Endothelial cell of umbilical vein (primary cell): ENCODE results near the gene C16orf90. TPM values are rescaled to one million over a fixed set of nuclear protein-coding genes. Genes with fewer than 3 reads are reported as not detected.

ENCODE experiments used
- BruUV-seq: library from RNA; stranded (reverse); fragments of 400-500 nt; replicated peaks from 2 replicates; lab custom pipeline; 2021; lab: Mats Ljungman, UMichigan
- CTCF ChIA-PET: fragments of 300-600, 350-600 bp; sonication (Branson Sonifier 250); formaldehyde crosslinking; loops from one replicate; lab custom pipeline; 2021; ENCODE audit warnings: antibody characterized with exemption, inconsistent platforms; lab: Charles Lee
- POLR2A ChIA-PET: fragments of 300-600, 350-600 bp; sonication (Branson Sonifier 250); formaldehyde crosslinking; loops from one replicate; lab custom pipeline; 2021; ENCODE audit warnings: antibody characterized with exemption, inconsistent platforms; lab: Charles Lee
- DNase-seq: peaks from one replicate; pipeline ENCODE4 v3.0.0-alpha.2; 2011; ENCODE audit warnings: low read depth, low spot score
- FAIRE-seq: peaks from 2 replicates; lab custom pipeline; 2011; peaks lifted over from hg19 to GRCh38; lab: Jason Lieb, UNC
- H2AFZ ChIP-seq: 2 replicates; pipeline ENCODE4 v1.6.0; 2012; ENCODE audit warnings: low read depth, low read length, control low read depth, inconsistent platforms
- H3K27ac ChIP-seq: 2 replicates; pipeline ENCODE4 v1.5.1; 2011; ENCODE audit warnings: low read depth, mild to moderate bottlenecking, control low read depth, low read length, moderate library complexity; ENCODE audit not compliant: insufficient read depth
- H3K27me3 ChIP-seq, 2 experiments: 2 replicates each; pipeline versions ENCODE4 v1.6.0 to v1.6.1; 2011; ENCODE audit warnings: low read length in 2 of 2, mixed read lengths in 1 of 2; ENCODE audit not compliant: control insufficient read depth in 2 of 2, insufficient read depth in 2 of 2
- H3K36me3 ChIP-seq, 2 experiments: 2 replicates in 1 of 2; 3 replicates in 1 of 2; pipeline ENCODE4 v1.5.1; 2011; ENCODE audit warnings: low read length in 2 of 2, mild to moderate bottlenecking in 1 of 2, moderate library complexity in 1 of 2; ENCODE audit not compliant: control insufficient read depth in 2 of 2, insufficient read depth in 2 of 2; ENCODE audit errors: extremely low read depth in 1 of 2
- H3K4me1 ChIP-seq: 3 replicates; pipeline ENCODE4 v1.5.1; 2011; ENCODE audit warnings: mild to moderate bottlenecking, low read length; ENCODE audit not compliant: control insufficient read depth, insufficient read depth; ENCODE audit errors: extremely low read depth
- H3K4me2 ChIP-seq: 2 replicates; pipeline ENCODE4 v1.6.1; 2011; ENCODE audit warnings: low read length, control low read depth, mixed read lengths; ENCODE audit not compliant: insufficient read depth
- H3K4me3 ChIP-seq, 3 experiments: fragments of 200-600 bp in 1 of 3; sonication (generic), shearing (Covaris generic) in 1 of 3; replicated peaks in 1 of 3; 2 replicates each; pipeline ENCODE4 v1.5.1; 2011 to 2016; ENCODE audit warnings: control low read depth in 3 of 3, low read length in 3 of 3, mild to moderate bottlenecking in 2 of 3, inconsistent platforms in 1 of 3, low read depth in 1 of 3, moderate library complexity in 1 of 3; ENCODE audit not compliant: insufficient read depth in 1 of 3
- H3K79me2 ChIP-seq: 2 replicates; pipeline ENCODE4 v1.6.0; 2012; ENCODE audit warnings: low read length, inconsistent platforms; ENCODE audit not compliant: control insufficient read depth, insufficient read depth
- H3K9ac ChIP-seq: replicated peaks from 2 replicates; pipeline ENCODE3; 2011; ENCODE audit warnings: low read length, control low read depth; ENCODE audit not compliant: insufficient read depth; ENCODE audit errors: extremely low read depth
- H3K9me1 ChIP-seq: replicated peaks from 3 replicates; pipeline ENCODE4 v1.6.0; 2011; ENCODE audit warnings: mild to moderate bottlenecking, low read length; ENCODE audit not compliant: control insufficient read depth, insufficient read depth; ENCODE audit errors: extremely low read depth
- H3K9me3 ChIP-seq: replicated peaks from 2 replicates; pipeline ENCODE4 v1.5.1; 2012; ENCODE audit warnings: low read length, inconsistent platforms; ENCODE audit not compliant: control insufficient read depth, insufficient read depth
- H4K20me1 ChIP-seq: replicated peaks from 2 replicates; pipeline ENCODE3; 2011; ENCODE audit warnings: mild to moderate bottlenecking, low read length; ENCODE audit not compliant: control insufficient read depth, insufficient read depth; ENCODE audit errors: extremely low read depth
- CTCF ChIP-seq, 2 donors: IDR thresholded peaks; 1 replicate in 1 of 2; 2 replicates in 1 of 2; pipeline ENCODE4 v1.5.1; 2011; ENCODE audit warnings: low read length in 2 of 2, mild to moderate bottlenecking in 2 of 2, moderate library complexity in 2 of 2, control low read depth in 1 of 2, inconsistent platforms in 1 of 2, low read depth in 1 of 2; ENCODE audit not compliant: insufficient read depth in 1 of 2; ENCODE audit errors: extremely low read depth in 1 of 2
- EZH2 ChIP-seq: IDR thresholded peaks from 2 replicates; pipeline ENCODE4 v1.6.1; 2012; ENCODE audit warnings: borderline replicate concordance, low read depth, mild to moderate bottlenecking, moderate library complexity, low read length, inconsistent platforms; ENCODE audit not compliant: severe bottlenecking
- FOS ChIP-seq: IDR thresholded peaks from 2 replicates; pipeline ENCODE4 v1.6.1; 2011; ENCODE audit warnings: mild to moderate bottlenecking, low read length, moderate library complexity, borderline replicate concordance; ENCODE audit not compliant: insufficient read depth
- GATA2 ChIP-seq: IDR thresholded peaks from 2 replicates; pipeline ENCODE4 v1.7.0; 2011; ENCODE audit warnings: low read depth, mild to moderate bottlenecking, moderate library complexity, mixed read lengths, low read length; ENCODE audit not compliant: insufficient read length, insufficient read depth
- JUN ChIP-seq: IDR thresholded peaks from 2 replicates; pipeline ENCODE4 v1.6.1; 2011; ENCODE audit warnings: borderline replicate concordance, low read depth; ENCODE audit not compliant: insufficient read length, insufficient read depth
- MAX ChIP-seq: IDR thresholded peaks from 2 replicates; pipeline ENCODE4 v1.6.1; 2011; ENCODE audit not compliant: insufficient read depth, insufficient read length
- MYC ChIP-seq: IDR thresholded peaks from one replicate; pipeline ENCODE4 v1.6.1; 2011; ENCODE audit warnings: mild to moderate bottlenecking, low read depth, low read length
- POLR2A ChIP-seq: IDR thresholded peaks from 2 replicates; pipeline ENCODE4 v1.6.1; 2012; ENCODE audit warnings: low read depth, mild to moderate bottlenecking, control low read depth, low read length
- POLR2AphosphoS5 ChIP-seq: IDR thresholded peaks from 2 replicates; pipeline ENCODE4 v1.6.1; 2012; ENCODE audit warnings: low read depth, mild to moderate bottlenecking, control low read depth, low read length, moderate library complexity; ENCODE audit not compliant: insufficient read depth
- dilution Hi-C: fragments of 300-500 bp; cut with MboI; formaldehyde crosslinking; loops from one replicate; pipeline ENCODE4 v1.15.0; 2019; ENCODE audit warnings: low sequenced_read_pairs; ENCODE audit not compliant: extremely low pct_ligation_motif_present
- intact Hi-C: fragments of 100-400 bp; cut with micrococcal nuclease; formaldehyde crosslinking; loops from one replicate; pipeline ENCODE4 v1.10.0; 2022
- polyA plus RNA-seq, 4 experiments: library from polyadenylated mRNA; depleted of rRNA in 3 of 4; stranded (reverse) in 3 of 4; unstranded in 1 of 4; fragments of >200 nt; gene quantifications; 2 replicates each; pipeline versions ENCODE4 v1.2.1 to v1.2.3, GENCODE V29; 2011 to 2012; ENCODE audit warnings: missing spikeins in 1 of 4
- total RNA-seq: library from RNA; stranded (reverse); gene quantifications from 2 replicates; pipeline ENCODE4 v1.2.3, GENCODE V29; 2021

C16orf90 gene
- total and polyA plus RNA-seq, 2 donors (not counting 3 experiments of a cell fraction or from before 2014, with no cell fraction given) = not detected

- Histone ChIP-seq H3K36me3 (peaks cover 0 to 43% of the 10 kb centered on the region in 2 experiments), H3K4me3 (no peak overlapping the region), H3K9me1 (no peaks in the 10 kb centered on the region), H3K4me2 (no peak overlapping the region), H3K27me3 (no peaks in the 10 kb centered on the region), H3K4me1 (no peaks in the 10 kb centered on the region), H3K9ac (no peak overlapping the region), H3K79me2 (no peaks in the 10 kb centered on the region), H3K9me3 (no peaks in the 10 kb centered on the region), H4K20me1 (no peaks in the 10 kb centered on the region), H2AFZ (no peak overlapping the region), H3K27ac (no peak overlapping the region)
- DNase-seq = no peak
- intact Hi-C loops (no loop called here), dilution Hi-C loops (no loop called here)
- TF ChIP-seq FOS (no peak), CTCF (IDR thresholded peaks at IDR 0.05; ENCODE audit: extremely low read depth in 1 of 2, insufficient read depth in 1 of 2, low read depth in 1 of 2, low read length in 2 of 2) (no peak), JUN (no peak), POLR2AphosphoS5 (no peak), MYC (no peak), POLR2A (no peak), MAX (no peak), EZH2 (no peak), GATA2 (no peak)
- ChIA-PET POLR2A (no interaction called here), CTCF (interaction anchor here (0.8 to 1.4 kb wide), 2 partner anchors 14 to 16 kb away, joined by 3 read pairs; partner anchors contain the start of gene CLUAP1)
- TSS peak; percentile 18 for BruUV-seq
- FAIRE-seq = no peak
Measured at GRCh38 chr16:3485097-3485745, 10.1 kb downstream of the C16orf90 start.
